Renal cortical epithelial cell (primary cell): Measurements from ENCODE around the gene UVRAG. TPM values are rescaled to one million over a fixed set of nuclear protein-coding genes. Genes with fewer than 3 reads are reported as not detected.
"Not testable (repeated sequence)": the region's sequence is repeated elsewhere in the genome, so short reads cannot be mapped to it uniquely, and the experiment has no call there.

Source experiments
- DNase-seq: peaks from one replicate; pipeline ENCODE4 v3.0.0-alpha.2; 2011; ENCODE audit warnings: low read depth
- total RNA-seq: library from RNA; depleted of rRNA; stranded (reverse); fragments of >200 nt; gene quantifications from 2 replicates; pipeline ENCODE4 v1.2.3, GENCODE V29; 2014

UVRAG gene
- total RNA-seq, 1 donor from 2014 or later: 17.7 TPM

DNA sequence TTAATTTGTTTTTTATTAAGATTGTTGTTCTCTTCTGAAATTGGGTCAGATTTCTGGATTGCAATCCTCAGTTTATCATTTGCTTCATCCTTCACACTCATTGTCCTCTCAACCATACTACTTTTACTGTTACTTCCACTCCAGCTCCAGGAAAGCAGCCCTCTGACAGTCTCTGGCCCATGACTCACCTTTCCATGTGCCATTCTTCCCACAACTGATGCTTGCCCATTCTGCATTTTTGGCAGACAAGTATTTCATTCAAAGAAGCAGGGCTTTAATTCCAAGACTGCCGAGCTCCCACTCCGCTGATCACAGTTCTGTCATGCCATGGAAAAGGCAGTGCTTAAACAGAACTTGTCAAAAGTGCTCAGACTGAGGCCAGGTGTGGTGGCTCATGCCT, 252.1 kb downstream of the UVRAG start:
- peak; percentile 21 for DNase-seq

DNA sequence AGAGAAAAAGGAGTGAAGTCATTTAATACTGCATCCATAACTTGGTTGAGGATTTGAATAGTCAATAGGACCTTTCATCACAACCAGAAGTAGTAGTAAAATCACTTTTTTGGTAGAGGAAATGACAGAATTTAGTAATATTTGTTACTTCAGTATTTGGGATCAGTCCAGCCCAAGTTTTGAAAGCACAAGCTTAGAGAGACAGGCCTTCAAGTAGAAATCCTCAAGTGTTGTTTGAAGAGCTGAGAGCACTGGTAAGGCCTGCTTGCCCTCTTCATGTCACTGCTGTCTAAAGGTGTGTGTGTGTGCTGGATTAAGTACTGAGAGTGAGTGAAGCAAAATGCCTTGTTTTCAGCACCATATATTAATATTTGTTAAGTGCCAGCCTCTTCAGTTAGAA, 254.0 kb downstream of the UVRAG start:
- no peak for DNase-seq

DNA sequence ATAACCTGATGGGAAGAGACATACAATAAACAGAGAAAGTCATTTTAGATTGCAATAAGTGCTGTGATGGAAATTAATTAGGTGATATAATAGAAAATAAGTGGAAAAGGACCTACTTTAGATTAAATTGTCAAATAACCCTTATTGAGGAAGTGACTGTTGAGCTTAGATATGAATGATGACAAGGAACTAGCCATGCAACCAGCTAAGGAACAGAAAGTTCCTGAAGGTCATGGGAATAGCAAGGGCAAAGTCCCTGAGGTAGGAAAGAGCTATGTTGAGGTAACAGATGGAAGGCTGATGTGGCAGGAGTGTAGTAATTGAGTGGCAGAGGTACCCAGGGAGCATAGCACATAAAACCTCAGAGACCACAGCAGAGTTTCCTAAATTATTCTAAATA, 256.1 kb downstream of the UVRAG start:
- no peak for DNase-seq

DNA sequence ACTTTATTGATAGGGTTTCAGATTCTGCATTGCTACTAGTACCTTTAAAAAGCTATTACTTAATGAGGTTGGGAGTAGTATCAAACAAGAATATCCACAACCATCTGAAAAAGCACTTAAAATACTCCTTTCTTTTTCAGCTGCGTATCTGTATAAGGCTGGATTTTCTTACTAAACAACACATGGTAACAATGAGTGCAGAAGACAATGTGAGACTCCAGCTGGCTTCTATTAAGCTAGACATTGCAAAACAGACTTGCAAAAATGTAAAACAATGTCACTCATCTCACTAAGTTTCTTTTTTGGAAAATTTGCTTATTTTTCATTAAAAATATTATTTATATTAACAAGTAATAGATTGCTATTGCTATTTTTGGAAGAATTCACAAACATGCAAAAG, 258.7 kb downstream of the UVRAG start:
- DNase-seq: no peak

DNA sequence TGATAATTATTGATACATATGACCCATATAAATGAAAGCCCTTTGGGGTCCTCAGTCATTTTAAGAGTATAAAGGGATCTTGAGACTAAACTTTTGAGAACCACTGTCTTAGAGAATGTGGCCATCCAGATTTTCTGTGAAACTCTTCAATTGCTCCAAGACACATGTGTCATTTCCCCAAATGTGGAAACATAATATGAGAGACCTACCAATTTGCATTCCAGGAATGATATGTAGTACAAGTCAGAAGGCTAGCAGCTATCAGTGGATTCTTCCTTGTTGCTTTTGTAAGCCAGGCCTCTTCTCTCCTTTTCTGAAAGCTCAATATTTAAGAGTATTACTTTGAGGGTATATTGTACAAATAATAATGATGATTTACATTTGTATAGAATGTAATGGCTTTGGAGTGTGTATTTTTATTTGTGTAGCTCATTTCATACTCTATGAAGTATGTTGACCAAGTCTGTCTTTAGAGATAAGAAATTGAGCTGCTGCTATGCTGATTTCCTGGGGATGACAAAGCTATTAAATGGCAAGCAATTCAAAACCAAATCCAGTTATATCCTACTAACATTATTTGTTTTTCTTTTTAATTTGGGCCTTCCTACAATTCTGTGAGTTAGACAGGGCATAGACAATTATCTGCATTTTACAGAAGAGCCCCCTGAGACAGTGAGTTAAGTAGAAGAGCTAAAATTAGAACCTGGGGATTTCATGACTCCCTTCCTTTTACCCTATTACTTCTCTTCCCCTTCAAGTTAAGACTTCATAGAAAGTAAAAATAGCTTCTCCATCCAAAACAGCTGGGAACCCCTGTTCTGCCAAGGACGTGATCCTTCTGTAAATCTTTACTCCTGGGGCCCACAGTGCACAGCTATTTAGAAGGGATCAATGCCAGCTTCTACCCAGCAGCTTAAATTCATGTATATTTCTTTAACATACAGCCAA, 259.4 kb downstream of the UVRAG start:
- no peak for DNase-seq

- no peak for DNase-seq
Observed at GRCh38 chr11:76075716-76076115, 260.7 kb downstream of the UVRAG start.

DNA sequence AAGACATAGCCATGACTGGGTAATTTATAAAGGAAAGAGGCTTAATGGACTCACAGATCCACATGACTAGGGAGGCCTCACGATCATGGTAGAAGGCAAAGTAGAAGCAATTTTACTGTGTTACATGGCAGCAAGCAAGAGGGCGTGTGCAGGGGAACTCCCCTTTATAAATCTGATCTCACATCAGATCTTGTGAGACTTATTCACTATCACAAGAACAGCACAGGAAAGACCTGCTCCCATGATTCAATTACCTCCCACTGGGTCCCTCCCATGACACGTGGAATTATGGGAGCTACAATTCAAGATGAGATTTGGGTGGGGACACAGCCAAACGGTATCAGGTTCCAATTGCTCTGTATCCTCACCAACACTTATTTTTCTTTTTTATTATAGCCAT, 261.2 kb downstream of the UVRAG start:
- not testable (repeated sequence) for DNase-seq

GRCh38 chr11:76076749-76077148, 261.7 kb downstream of the UVRAG start:
- no peak for DNase-seq

DNA sequence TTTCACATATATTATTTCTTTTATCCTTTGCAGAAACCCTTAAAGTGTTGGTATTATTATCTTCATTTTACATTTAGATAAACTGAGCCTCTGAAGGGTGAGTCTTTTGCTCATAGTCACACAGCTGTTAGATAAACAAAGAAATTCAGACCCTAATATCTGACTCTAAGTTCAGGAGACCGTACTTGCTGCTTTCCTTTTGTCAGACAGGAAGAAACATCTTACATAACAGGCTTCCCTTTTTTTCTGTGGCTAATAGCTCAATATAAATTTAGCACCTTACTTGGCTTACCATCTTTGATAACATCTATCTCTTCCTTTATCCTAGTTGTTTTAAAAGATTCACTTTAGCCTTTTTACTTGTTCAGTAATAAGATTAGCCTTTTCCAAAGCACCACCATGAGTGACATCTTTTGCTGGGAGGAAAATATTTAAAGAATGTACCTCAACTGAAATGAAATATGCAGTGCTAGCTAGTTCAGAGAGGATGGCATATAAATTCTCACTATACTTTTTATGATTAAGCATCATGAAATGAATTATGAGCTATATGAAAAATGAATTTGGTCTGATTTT, 262.7 kb downstream of the UVRAG start:
- DNase-seq: no peak

GRCh38 chr11:76081084-76081483, 266.1 kb downstream of the UVRAG start:
- peak; percentile 11 for DNase-seq

DNA sequence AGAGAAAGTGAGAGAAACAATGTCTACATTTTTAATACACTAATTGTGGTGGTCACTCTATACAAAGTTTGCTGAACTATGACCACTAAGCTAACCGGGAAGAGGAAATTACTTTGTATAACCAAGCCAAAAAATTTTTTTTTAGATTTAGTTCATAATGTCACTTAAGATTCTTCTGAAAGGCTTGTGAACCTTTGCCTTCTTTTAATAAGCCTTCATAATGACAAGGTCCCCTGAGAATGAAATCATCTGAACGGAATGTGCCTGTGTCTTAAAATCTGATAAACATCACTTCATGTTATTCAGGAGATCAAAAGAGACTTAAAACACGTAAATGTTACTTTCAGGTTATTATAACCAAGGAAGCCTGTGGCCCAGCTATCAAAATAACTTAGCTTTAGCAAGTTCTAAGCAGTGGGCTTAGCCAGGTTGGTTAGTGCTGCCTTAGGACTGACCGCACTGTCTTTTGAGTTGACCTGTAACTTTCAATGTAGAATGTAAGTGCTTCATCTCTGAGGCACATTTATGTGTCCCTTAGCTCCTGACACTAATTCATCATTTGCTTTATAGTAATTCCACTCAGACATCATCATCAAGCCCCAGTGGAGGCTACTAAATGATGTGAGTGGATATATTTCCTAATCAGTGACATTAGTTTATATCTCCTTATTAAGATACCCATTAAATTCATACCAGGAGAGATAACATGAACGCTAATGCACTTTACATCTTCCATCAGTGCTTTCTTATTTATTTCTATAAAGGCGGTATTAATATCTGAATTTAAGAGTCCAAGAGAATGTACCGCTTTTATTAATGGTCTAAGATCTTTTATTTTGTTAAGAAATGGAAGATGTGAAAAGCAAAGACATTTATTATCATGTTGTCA, 268.8 kb downstream of the UVRAG start:
- DNase-seq: peak; percentile 40

DNA sequence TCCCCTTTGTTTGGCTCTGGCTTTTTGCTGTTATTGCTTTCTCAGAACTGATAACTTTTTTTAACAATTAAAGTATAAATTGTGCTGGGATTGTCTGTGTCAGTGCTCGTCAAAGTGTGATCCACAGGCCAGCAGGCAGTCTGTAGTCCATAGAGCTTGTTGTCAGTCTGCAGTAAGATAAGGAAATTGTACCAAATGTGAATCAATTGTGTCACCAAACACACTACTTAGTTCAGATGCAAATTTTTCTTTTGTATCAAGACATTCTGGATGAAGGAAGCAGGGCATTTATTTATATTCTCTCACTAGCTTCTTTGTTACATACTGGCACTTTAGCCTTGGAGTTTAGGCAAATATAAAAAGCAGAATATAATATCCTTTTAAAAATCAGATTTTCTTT, 270.3 kb downstream of the UVRAG start:
- no peak for DNase-seq

GRCh38 chr11:76086743-76087635, 272.0 kb downstream of the UVRAG start:
- peak; percentile 53 for DNase-seq

GRCh38 chr11:76087749-76088148, 272.7 kb downstream of the UVRAG start:
- no peak for DNase-seq

GRCh38 chr11:76088511-76088910, 273.5 kb downstream of the UVRAG start:
- DNase-seq: no peak

GRCh38 chr11:76090174-76090573, 275.2 kb downstream of the UVRAG start:
- DNase-seq: no peak

- DNase-seq: no peak
Observed at GRCh38 chr11:76090821-76091220, 275.8 kb downstream of the UVRAG start.

- no peak for DNase-seq
Observed at GRCh38 chr11:76094740-76095139, 279.7 kb downstream of the UVRAG start.

DNA sequence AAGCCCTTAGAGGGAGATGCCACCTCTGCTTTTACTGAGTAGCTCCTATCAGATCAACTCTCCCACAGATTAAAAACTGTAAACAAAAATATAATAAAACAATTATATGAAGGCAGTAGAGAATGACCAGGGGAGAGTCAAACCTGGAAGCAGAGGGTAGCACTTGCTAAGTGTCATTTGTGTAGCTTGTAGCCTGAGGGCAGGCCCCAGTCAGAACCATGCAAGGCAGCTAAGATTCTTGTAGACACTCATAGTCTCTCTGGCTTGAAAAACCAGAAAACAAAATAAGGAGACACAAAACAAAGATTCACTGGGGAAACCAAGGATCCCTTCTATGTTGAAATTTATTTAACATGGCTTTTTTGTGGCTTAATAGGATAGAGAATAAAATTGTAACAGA, 280.9 kb downstream of the UVRAG start:
- no peak for DNase-seq

- DNase-seq: no peak
Observed at GRCh38 chr11:76096552-76096951, 281.5 kb downstream of the UVRAG start.

- no peak for DNase-seq
Observed at GRCh38 chr11:76102802-76103201, 287.8 kb downstream of the UVRAG start.
